Bronchial epithelial cell (primary cell): ENCODE data around the gene CCDC77. TPM values are rescaled to one million over a fixed set of nuclear protein-coding genes. Genes with fewer than 3 reads are reported as not detected.
"Not testable (repeated sequence)": the region's sequence is repeated elsewhere in the genome, so short reads cannot be mapped to it uniquely, and the experiment has no call there.

Source experiments
- DNase-seq: peaks from one replicate; pipeline ENCODE4 v3.0.0-alpha.2; 2010; ENCODE audit warnings: low read depth
- FAIRE-seq: peaks from 2 replicates; lab custom pipeline; 2011; peaks lifted over from hg19 to GRCh38; lab: Jason Lieb, UNC
- H3K27me3 ChIP-seq: 2 replicates; pipeline ENCODE4 v1.5.1; 2011; ENCODE audit warnings: low read length; ENCODE audit not compliant: control insufficient read depth, insufficient read depth
- H3K36me3 ChIP-seq: 2 replicates; pipeline ENCODE4 v1.5.1; 2011; ENCODE audit warnings: low read length; ENCODE audit not compliant: control insufficient read depth, insufficient read depth
- H3K4me3 ChIP-seq: 2 replicates; pipeline ENCODE4 v1.5.1; 2011; ENCODE audit warnings: mild to moderate bottlenecking, low read depth, low read length, control low read depth
- total RNA-seq: library from RNA; depleted of rRNA; stranded (reverse); fragments of >200 nt; gene quantifications from 2 replicates; pipeline ENCODE4 v1.2.1, GENCODE V29; 2014
- TF ChIP-seq, protein P1 (sequence below): IDR thresholded peaks from 2 replicates; pipeline ENCODE4 v1.5.1; 2011; ENCODE audit warnings: mild to moderate bottlenecking, moderate library complexity, low read length, control low read depth, inconsistent platforms; ENCODE audit not compliant: insufficient read depth, severe bottlenecking

The CCDC77 gene
- total RNA-seq, result 1.7 and 1.8 TPM in 2 replicates

DNA sequence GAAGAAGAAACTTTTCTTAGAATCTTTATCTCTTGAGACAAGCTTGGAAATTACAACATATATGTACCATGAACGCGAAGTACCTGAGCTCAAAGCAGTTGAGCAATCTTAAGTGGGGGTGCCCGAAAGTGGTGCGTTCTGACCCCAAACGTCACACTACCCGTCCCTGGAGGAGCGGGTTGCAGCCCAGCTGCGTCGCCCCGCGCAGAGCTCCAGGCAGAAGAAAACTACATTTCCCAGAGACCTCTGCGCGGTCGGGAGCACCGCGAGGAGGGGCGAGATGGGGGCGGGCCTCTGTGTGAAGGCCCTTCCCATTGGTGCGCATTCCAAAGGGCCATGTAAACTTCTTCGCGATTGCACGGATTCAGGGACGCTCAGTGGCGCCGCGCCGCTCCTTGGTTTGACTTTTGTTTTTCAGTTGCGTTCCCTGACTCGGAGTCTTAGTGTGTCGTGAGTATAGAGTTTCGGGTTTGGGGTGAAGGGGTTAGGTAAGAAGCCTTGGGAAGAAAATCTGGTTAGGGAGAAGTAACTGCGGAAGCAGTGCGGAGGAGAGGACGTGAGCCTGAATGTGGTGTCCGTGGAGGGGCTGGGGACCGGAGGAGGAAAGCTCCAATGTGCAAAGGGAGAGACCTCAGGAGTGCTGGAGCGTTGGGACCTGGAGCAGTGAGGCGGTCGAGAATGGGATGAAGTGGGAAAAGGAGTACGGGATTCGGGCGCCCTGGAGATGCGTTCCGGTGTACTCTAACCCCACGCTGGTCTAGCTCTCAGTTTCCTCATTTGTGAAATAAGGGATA, at the start of gene CCDC77:
Gene CCDC77, plus strand, starts transcription at position 410 of the 794 bp plus-strand sequence. CDS start 7,740 bp downstream, outside the sequence.
- H3K4me3 ChIP-seq, result peak within 1 kb of the TSS; percentile 62
- no peaks in the 10 kb centered on the region for H3K27me3 ChIP-seq
- DNase-seq, result peak; percentile 80
- TF ChIP-seq, protein P1, sequence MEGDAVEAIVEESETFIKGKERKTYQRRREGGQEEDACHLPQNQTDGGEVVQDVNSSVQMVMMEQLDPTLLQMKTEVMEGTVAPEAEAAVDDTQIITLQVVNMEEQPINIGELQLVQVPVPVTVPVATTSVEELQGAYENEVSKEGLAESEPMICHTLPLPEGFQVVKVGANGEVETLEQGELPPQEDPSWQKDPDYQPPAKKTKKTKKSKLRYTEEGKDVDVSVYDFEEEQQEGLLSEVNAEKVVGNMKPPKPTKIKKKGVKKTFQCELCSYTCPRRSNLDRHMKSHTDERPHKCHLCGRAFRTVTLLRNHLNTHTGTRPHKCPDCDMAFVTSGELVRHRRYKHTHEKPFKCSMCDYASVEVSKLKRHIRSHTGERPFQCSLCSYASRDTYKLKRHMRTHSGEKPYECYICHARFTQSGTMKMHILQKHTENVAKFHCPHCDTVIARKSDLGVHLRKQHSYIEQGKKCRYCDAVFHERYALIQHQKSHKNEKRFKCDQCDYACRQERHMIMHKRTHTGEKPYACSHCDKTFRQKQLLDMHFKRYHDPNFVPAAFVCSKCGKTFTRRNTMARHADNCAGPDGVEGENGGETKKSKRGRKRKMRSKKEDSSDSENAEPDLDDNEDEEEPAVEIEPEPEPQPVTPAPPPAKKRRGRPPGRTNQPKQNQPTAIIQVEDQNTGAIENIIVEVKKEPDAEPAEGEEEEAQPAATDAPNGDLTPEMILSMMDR, result peak; percentile 37
- H3K36me3 ChIP-seq, result no peaks in the 10 kb centered on the region
- FAIRE-seq, result no peak

DNA sequence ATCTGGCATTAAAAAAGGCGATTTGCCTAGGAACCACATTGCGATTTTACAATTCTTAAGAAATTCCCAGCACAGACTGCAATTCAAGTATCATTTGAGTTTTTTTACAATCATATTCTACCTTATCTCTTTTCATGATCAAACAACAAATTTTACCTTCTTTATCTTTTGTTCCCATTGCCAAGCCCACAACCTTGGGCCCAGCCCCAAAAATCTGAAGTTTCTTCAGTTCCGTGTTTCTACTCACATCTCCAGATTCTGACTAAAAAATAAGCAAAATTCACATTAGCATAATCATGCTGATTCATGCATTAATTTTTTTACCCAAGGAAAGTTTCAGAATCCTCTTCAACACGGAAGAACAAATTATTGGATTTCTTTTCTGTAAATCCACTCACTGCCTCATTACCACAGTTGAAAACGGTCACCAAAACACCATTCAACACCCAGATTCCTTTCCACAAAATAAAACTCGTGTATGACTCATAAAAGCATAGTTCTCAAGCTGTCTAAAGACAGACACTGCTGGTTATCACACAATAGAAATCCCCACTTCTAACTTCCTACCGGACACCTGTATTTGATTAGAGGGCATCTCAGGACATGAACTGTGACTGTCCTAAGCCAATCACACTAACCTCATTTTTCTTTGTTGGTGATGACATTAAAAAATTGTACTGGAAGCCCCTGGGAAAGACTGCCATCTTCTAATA, 45.0 kb upstream of the CCDC77 start:
- Histone ChIP-seq H3K36me3 (peaks cover 16% of the 10 kb centered on the region), H3K4me3 (no peak overlapping the region), H3K27me3 (no peaks in the 10 kb centered on the region)
- TF ChIP-seq, protein P1, result no peak
- peak; percentile 37 for DNase-seq
- FAIRE-seq, result no peak

DNA sequence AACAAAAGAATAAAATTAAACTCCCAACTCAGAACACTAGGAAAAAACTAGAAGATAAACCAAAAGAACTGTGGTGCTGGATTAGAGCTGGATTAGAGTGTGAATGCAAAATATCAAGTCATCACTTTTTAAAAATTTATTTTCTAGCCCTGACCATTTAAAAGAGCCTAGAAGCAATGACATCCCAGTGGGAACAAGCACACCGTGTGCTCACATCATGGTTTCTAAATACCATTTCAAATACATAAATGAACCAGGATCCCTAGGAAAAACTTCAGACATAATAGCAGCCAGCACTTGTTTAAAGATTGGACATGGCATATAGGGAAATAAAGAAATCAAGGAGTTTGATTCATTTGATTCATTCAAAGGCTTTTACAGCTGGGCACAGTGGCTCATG, 42.4 kb upstream of the CCDC77 start:
- Histone ChIP-seq H3K27me3 (no peaks in the 10 kb centered on the region), H3K4me3 (no peak overlapping the region), H3K36me3 (peaks cover 17% of the 10 kb centered on the region)
- FAIRE-seq (no peak), DNase-seq (no peak)
- TF ChIP-seq, protein P1, result no peak

DNA sequence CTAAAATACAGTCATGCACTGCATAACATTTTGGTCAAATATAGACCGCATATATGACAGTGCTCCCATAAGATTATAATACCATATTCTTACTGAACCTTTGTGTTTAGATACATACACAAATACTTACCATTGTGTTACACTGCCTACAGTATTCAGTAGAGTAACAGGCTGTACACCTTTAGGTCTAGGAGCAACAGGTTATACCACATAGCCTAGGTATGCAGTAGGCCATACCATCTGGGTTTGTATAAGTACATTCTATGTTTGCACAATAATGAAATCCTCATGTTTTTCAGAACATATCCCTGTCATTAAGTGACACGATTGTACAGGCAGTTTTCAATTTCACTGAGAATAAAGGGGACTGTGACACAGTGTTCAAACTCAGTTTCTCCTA, 34.6 kb upstream of the CCDC77 start:
- FAIRE-seq (no peak), DNase-seq (no peak)
- no peak overlapping the region for H3K4me3 ChIP-seq
- TF ChIP-seq, protein P1, result no peak
- peaks cover 6% of the 10 kb centered on the region for H3K36me3 ChIP-seq
- H3K27me3 ChIP-seq, result no peaks in the 10 kb centered on the region

DNA sequence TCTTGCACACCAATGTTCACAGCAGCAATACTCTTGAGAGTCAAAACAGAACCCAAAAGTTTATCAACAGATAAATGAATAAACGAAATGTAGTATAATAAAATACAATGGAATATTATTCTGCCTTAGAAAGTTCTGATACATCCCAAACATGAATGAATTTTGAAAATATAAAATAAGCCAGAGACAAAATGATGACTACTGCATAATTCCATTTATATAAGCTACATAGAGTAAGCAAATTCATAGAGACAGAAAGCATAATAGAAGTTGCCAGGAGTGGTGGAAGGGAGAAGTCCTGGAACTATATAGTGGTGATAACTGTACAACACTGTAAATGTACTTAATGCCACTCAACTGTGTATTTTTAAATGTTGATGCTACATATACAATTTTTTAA, 33.5 kb upstream of the CCDC77 start:
- no peak for FAIRE-seq
- no peak overlapping the region for H3K4me3 ChIP-seq

DNA sequence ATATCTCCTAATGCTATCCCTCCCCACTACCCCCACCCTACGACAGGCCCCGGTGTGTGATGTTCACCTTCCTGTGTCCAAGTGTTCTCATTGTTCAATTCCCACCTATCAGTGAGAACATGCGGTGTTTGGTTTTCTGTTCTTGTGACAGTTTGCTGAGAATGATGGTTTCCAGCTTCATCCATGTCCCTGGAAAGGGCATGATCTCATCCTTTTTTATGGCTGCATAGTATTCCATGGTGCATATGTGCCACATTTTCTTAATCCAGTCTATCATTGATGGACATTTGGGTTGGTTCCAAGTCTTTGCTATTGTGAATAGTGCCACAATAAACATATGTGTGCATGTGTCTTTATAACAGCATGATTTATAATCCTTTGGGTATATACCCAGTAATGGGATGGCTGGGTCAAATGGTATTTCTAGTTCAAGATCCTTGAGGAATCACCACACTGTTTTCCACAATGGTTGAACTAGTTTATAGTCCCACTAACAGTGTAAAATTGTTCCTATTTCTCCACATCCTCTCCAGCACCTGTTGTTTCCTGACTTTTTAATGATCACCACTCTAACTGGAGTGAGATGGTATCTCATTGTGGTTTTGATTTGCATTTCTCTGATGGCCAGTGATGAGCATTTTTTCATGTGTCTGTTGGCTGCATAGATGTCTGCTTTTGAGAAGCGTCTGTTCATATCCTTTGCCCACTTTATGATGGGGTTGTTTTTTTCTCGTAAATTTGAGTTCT, 30.5 kb upstream of the CCDC77 start:
- FAIRE-seq, H3K27me3 ChIP-seq, H3K36me3 ChIP-seq, H3K4me3 ChIP-seq, DNase-seq: not testable (repeated sequence)

More for the DNA sequence above, 33.5 kb upstream of the CCDC77 start:
- TF ChIP-seq, protein P1, result no peak
- peaks cover 2% of the 10 kb centered on the region for H3K36me3 ChIP-seq
- no peaks in the 10 kb centered on the region for H3K27me3 ChIP-seq
- DNase-seq, result no peak
